22Rv1 (cell line): ENCODE results near the gene CIROP.

Experiments
- H3K27ac ChIP-seq: fragments of 450-650 bp; 2 replicates; pipeline ENCODE4 v1.5.1; 2017
- CTCF ChIP-seq: fragments of 450-650 bp; IDR thresholded peaks from 2 replicates; pipeline ENCODE4 v1.5.1; 2017; ENCODE audit warnings: mild to moderate bottlenecking
- ZFX ChIP-seq: fragments of 450-650 bp; IDR thresholded peaks from 2 replicates; pipeline ENCODE4 v1.6.1; 2017; ENCODE audit warnings: antibody characterized with exemption, borderline replicate concordance

Gene CIROP

GRCh38 chr14:23117371-23118020 is 12.7 kb upstream of the CIROP start:
- no peak overlapping the region for H3K27ac ChIP-seq
- TF ChIP-seq ZFX = no peak
- TF ChIP-seq CTCF = no peak

- no peak overlapping the region for H3K27ac ChIP-seq
- TF ChIP-seq ZFX (no peak), CTCF (no peak)
Measured at GRCh38 chr14:23115918-23116317, 11.1 kb upstream of the CIROP start.

- TF ChIP-seq ZFX (no peak), CTCF (no peak)
- no peak overlapping the region for H3K27ac ChIP-seq
Measured at GRCh38 chr14:23115039-23115731, 10.4 kb upstream of the CIROP start.

- TF ChIP-seq ZFX = no peak
- TF ChIP-seq CTCF = no peak
Measured at GRCh38 chr14:23114669-23115038, 9.9 kb upstream of the CIROP start.

GRCh38 chr14:23114120-23114458 is 9.3 kb upstream of the CIROP start:
- TF ChIP-seq CTCF (no peak), ZFX (no peak)
- no peak overlapping the region for H3K27ac ChIP-seq

More at GRCh38 chr14:23114669-23115038, 9.9 kb upstream of the CIROP start:
- H3K27ac ChIP-seq = no peak overlapping the region

GRCh38 chr14:23113431-23114119 is 8.8 kb upstream of the CIROP start:
- no peak for TF ChIP-seq CTCF
- no peak for TF ChIP-seq ZFX
- H3K27ac ChIP-seq = no peak overlapping the region
